Hepatocyte (in vitro differentiated cells): Measurements from ENCODE around the gene EVX2.

Source experiments
- EZH2 ChIP-seq: fragments of 200-600 bp; sonication (generic); IDR thresholded peaks from 2 replicates; pipeline ENCODE4 v1.6.1; 2016; ENCODE audit warnings: antibody characterized with exemption, mild to moderate bottlenecking, borderline replicate concordance
- EZH2phosphoT487 ChIP-seq: fragments of 200-600 bp; sonication (generic); IDR thresholded peaks from one replicate; pipeline ENCODE4 v1.6.1; 2018; ENCODE audit warnings: antibody characterized with exemption, mild to moderate bottlenecking, low read depth, moderate library complexity; ENCODE audit not compliant: unreplicated experiment, severe bottlenecking
- TF ChIP-seq, protein P1 (sequence below): fragments of 200-600 bp; sonication (generic); IDR thresholded peaks from 2 replicates; pipeline ENCODE4 v1.5.1; 2016; ENCODE audit warnings: antibody characterized with exemption, mild to moderate bottlenecking; ENCODE audit not compliant: poor library complexity

DNA sequence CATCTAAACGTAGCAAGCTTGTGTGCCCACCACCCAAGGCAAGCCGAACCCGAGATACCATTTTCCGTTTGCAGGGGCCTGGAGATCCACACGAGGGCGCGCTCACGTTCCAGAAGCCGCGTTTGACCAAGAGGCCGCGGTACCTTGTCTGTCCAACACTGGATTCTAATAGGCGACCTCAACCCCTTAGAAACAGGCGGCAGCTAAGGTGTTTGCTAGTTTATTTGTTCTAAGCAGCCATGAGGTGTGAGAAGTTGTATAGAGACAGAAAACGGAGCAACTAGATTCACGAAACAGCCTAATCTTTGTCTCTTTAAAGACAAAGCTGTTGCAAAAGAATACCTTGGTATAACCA lies 27.5 kb upstream of the EVX2 start:
- TF ChIP-seq EZH2 (peak; percentile 81), EZH2phosphoT487 (no peak)
- TF ChIP-seq, protein P1, sequence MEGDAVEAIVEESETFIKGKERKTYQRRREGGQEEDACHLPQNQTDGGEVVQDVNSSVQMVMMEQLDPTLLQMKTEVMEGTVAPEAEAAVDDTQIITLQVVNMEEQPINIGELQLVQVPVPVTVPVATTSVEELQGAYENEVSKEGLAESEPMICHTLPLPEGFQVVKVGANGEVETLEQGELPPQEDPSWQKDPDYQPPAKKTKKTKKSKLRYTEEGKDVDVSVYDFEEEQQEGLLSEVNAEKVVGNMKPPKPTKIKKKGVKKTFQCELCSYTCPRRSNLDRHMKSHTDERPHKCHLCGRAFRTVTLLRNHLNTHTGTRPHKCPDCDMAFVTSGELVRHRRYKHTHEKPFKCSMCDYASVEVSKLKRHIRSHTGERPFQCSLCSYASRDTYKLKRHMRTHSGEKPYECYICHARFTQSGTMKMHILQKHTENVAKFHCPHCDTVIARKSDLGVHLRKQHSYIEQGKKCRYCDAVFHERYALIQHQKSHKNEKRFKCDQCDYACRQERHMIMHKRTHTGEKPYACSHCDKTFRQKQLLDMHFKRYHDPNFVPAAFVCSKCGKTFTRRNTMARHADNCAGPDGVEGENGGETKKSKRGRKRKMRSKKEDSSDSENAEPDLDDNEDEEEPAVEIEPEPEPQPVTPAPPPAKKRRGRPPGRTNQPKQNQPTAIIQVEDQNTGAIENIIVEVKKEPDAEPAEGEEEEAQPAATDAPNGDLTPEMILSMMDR = peak; percentile 82
